ENCODE measurements around the gene CXCR5. TPM values are rescaled to one million over a fixed set of nuclear protein-coding genes. Genes with fewer than 3 reads are reported as not detected.

Gene CXCR5
- not detected in 2 replicates for total RNA-seq

GRCh38 chr11:118883368-118884071 lies at the start of gene CXCR5:
CXCR5 (plus strand) TSS chr11:118883892; CDS start chr11:118883942, 50 bp downstream.

Other genes starting within 250 kb of the CXCR5 start
- gene TREH, start 204.2 kb upstream of the CXCR5 start, total RNA-seq: not detected in 2 replicates
- gene DDX6, start 92.7 kb upstream of the CXCR5 start, total RNA-seq: 74.2 and 104 TPM in 2 replicates
- gene BCL9L, start 42.0 kb downstream of the CXCR5 start, total RNA-seq: 20.8 and 29.3 TPM in 2 replicates
- not detected in 2 replicates for gene UPK2, start 72.4 kb downstream of the CXCR5 start, total RNA-seq
- not detected in 2 replicates for gene FOXR1, start 87.9 kb downstream of the CXCR5 start, total RNA-seq
- gene CENATAC, start 114.2 kb downstream of the CXCR5 start, total RNA-seq: 20.6 and 21.8 TPM in 2 replicates
- 746 and 870 TPM in 2 replicates for gene RPS25, start 134.5 kb downstream of the CXCR5 start, total RNA-seq
- 112 and 118 TPM in 2 replicates for gene TRAPPC4, start 134.9 kb downstream of the CXCR5 start, total RNA-seq
- gene SLC37A4, start 147.0 kb downstream of the CXCR5 start, total RNA-seq: 6.0 and 7.3 TPM in 2 replicates
- 126 and 138 TPM in 2 replicates for gene HYOU1, start 173.3 kb downstream of the CXCR5 start, total RNA-seq
- 30.7 and 31.9 TPM in 2 replicates for gene VPS11, start 183.9 kb downstream of the CXCR5 start, total RNA-seq
- 4.7 and 6.7 TPM in 2 replicates for gene HMBS, start 201.0 kb downstream of the CXCR5 start, total RNA-seq
- gene DPAGT1, start 218.0 kb downstream of the CXCR5 start, total RNA-seq: 9.5 and 14.4 TPM in 2 replicates
- 1.7 and 1.8 TPM in 2 replicates for gene C2CD2L, start 223.5 kb downstream of the CXCR5 start, total RNA-seq
- gene HINFP, start 237.7 kb downstream of the CXCR5 start, total RNA-seq: 12.7 and 14.3 TPM in 2 replicates